Renal cortex interstitium (tissue), 11 donors: ENCODE measurements around the gene RGS7. TPM values are rescaled to one million over a fixed set of nuclear protein-coding genes. Genes with fewer than 3 reads are reported as not detected.
A peak's percentile ranks its signal among the peaks of the same experiment; 100 is the strongest.

Source experiments
- DNase-seq, 11 donors: peaks; one replicate each; pipeline ENCODE4 v3.0.0-alpha.2; 2013; ENCODE audit warnings: low read depth in 9 of 11, low spot score in 4 of 11; ENCODE audit errors: extremely low read depth in 1 of 11
- polyA plus RNA-seq, 3 donors: library from polyadenylated mRNA; unstranded; fragments of 120-200 nt; gene quantifications; one replicate each; pipeline ENCODE4 v1.2.1, GENCODE V29; 2013; ENCODE audit not compliant: insufficient read length in 3 of 3

Gene RGS7
- polyA plus RNA-seq, 3 donors = 5.2 to 5.8 (median 5.6) TPM

DNA sequence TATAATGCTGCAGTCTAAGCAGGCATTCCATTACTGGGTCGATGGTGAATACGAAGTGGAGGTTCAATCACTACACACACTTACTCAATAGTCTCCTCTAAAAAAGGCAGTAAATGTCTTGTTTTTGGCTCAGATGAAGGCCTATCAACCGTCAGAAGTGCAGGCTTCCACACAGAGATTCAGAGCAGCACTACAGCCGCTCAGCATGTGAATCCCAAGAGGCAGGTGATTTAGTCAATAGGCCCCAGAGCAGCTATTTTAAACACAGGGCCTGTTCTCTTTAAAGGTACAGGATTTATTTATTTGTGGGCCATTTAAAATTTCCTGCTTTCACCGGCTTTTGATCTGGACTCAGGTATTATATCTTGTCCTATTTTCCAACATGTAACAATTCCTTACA is 293.7 kb downstream of the RGS7 start:
- DNase-seq = no peak

GRCh38 chr1:241061062-241061461 is 295.9 kb downstream of the RGS7 start:
- DNase-seq = no peak

GRCh38 chr1:241048622-241049021 is 308.4 kb downstream of the RGS7 start:
- DNase-seq = no peak

- no peak for DNase-seq
These were observed 311.3 kb downstream of the RGS7 start for GRCh38 chr1:241045659-241046058.

DNA sequence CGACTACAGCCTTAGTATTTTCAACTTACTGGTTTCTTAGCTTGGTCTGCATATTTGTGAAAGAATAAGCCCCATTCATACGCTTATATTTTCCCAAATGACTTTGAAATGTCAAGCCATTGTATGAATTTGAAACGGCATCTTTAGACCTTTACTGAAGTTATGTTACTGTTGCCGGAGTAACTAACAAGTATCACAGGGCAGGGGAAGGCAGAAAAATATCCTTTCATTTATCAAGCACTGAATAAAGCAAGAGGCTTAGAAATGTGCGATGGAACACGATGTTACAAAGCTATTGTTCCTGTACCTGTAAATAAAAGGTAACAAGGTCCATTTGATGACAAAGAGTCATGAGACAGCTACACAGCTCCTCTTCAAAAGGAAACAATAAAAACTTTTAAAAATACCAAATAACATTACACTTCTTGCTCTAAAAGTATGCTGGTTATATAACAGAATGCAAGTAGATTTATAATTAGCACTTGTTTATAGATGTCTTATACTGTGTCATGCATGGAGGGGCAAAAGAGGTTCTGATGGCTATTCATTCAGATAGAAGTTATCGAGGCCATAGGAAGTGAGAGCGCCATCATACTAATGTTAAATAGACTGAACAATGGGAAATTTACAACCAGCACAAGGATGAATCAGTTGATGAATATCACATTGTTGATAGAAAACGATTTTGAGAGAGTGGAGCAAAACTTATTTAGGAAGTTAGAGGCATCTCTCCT is 322.6 kb downstream of the RGS7 start:
- no peak for DNase-seq

DNA sequence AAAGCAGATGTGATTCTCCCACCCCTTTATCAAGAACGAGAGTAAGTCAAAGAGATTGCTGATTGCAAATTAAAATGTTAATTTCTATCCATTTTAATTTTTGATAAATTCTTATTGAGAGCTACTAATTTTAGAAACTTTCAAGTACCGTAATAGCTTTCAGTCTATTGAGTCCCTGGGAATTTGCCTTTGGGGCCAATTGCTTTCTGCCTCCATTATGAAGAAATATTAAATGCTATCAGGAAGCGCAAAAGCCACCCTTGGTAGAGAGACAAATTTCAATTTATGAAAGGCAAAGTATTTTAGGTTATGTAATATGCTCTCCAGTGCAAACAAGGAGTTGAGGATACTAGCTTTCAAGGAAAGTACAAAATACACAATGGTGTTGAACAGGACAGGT is 332.2 kb downstream of the RGS7 start:
- no peak for DNase-seq

GRCh38 chr1:241022366-241022765 is 334.6 kb downstream of the RGS7 start:
- no peak for DNase-seq

GRCh38 chr1:241020851-241021697 is 335.9 kb downstream of the RGS7 start:
- DNase-seq = peak in 3 of 11 donors; percentile 9 to 29 (median 12)

- no peak for DNase-seq
These were observed 344.2 kb downstream of the RGS7 start for GRCh38 chr1:241012708-241013340.

- DNase-seq = no peak
These were observed 349.3 kb downstream of the RGS7 start for GRCh38 chr1:241007668-241008067.

DNA sequence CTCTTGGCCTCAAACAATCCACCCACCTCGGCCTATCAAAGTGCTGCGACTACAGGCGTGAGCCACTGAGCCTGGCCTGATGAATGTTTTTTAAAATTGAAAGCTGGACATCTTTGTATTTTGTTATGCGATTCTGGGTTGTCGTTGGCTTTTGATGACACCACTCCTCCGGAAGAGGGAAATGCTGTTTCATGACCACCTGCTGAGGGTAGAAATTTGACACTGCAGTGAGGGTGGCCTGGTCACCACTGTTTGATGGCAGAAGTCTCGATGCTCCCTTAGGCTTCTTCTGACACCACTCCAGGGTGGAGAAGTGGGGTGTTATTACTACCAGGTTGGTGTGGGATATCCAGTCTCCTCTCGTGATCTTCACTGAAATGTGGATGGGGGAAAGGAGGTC is 357.2 kb downstream of the RGS7 start:
- no peak for DNase-seq

- no peak for DNase-seq
These were observed 358.5 kb downstream of the RGS7 start for GRCh38 chr1:240998441-240999015.

DNA sequence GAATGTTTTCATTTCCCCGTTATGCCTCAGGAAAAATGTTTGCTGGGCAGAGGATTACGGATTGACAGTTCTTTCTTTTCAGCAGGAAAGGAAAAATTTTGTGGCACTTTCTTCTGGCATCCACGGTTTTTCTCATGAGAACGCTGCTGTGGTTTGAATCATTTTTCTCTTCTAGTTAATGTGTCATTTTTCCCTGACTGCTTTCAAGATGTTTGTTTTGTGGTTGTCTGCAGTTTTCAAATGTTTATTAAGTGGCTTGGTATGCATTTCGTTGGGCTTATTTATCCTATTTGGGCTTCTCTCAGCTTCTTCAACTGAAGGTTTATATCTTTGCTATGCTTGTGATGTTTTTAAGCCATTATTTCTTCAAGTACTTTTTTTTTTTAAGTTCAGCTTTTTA is 359.0 kb downstream of the RGS7 start:
- no peak for DNase-seq

- DNase-seq = no peak
These were observed 364.0 kb downstream of the RGS7 start for GRCh38 chr1:240993004-240993403.

GRCh38 chr1:240991230-240991629 is 365.8 kb downstream of the RGS7 start:
- no peak for DNase-seq

DNA sequence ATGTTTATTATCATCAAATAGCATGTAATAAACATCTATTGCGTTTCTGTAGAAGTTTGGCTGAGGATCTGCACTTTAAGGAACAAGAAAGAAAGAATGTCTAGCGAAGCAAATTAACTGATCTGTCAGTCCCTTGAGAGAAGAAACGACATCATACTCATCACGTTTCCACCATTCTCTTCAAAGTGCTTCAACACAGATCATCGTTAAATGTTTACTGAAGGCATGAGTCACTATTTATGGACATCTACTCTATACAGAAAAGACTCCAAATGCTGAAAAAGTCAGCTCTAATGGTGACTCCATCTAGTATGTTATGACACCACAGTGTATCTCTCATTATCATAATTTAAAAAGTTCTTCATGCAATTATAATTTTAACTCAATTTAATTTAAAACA is 369.1 kb downstream of the RGS7 start:
- DNase-seq = no peak

GRCh38 chr1:240985081-240985480 is 371.9 kb downstream of the RGS7 start:
- DNase-seq = no peak

GRCh38 chr1:240980342-240980741 is 376.7 kb downstream of the RGS7 start:
- no peak for DNase-seq

GRCh38 chr1:240976685-240977084 is 380.3 kb downstream of the RGS7 start:
- no peak for DNase-seq

DNA sequence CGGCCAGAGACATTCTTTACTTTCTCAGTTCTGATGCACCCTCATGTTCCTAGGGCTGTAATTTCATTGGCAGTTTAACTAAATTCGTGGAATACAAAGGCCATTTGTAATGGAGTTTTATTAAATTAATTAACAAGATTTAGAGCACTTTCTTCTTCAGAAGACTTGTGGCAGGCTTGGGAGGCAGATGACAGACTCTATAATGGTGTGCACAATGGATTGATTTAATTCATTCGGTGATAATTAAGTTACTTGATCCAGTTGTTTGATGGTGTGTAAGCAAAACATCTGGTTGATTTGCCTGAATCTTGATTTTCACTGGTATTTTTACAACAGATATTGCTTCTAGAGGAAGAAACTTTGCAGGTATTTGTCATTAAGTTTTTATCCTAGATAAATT is 383.1 kb downstream of the RGS7 start:
- DNase-seq = no peak
